Inflammatory macrophage (primary cell): ENCODE results near the gene CHCHD3.

Experiments used
- DNase-seq, 2 donors: peaks; one replicate each; pipeline ENCODE4 v3.0.0-alpha.2; 2020 to 2022

Gene CHCHD3

GRCh38 chr7:133040674-133041073 is 41.2 kb downstream of the CHCHD3 start:
- no peak for DNase-seq

GRCh38 chr7:133040178-133040577 is 41.7 kb downstream of the CHCHD3 start:
- no peak for DNase-seq

- no peak for DNase-seq
Measured at GRCh38 chr7:133039614-133040013, 42.3 kb downstream of the CHCHD3 start.

- peak in 1 of 2 donors; percentile 51 for DNase-seq
Measured at GRCh38 chr7:133036289-133036688, 45.6 kb downstream of the CHCHD3 start.

- peak in 1 of 2 donors; percentile 8 for DNase-seq
Measured at GRCh38 chr7:133035240-133035639, 46.6 kb downstream of the CHCHD3 start.

GRCh38 chr7:133030346-133030745 is 51.5 kb downstream of the CHCHD3 start:
- no peak for DNase-seq

GRCh38 chr7:133029463-133029862 is 52.4 kb downstream of the CHCHD3 start:
- no peak for DNase-seq

- DNase-seq = no peak
Measured at GRCh38 chr7:133027397-133027796, 54.5 kb downstream of the CHCHD3 start.

GRCh38 chr7:133026210-133026859 is 55.6 kb downstream of the CHCHD3 start:
- no peak for DNase-seq

- DNase-seq = no peak
Measured at GRCh38 chr7:133025056-133025455, 56.8 kb downstream of the CHCHD3 start.

GRCh38 chr7:133024596-133024995 is 57.3 kb downstream of the CHCHD3 start:
- no peak for DNase-seq

- DNase-seq = no peak
Measured at GRCh38 chr7:133023370-133024071, 58.4 kb downstream of the CHCHD3 start.

GRCh38 chr7:133022661-133023060 is 59.2 kb downstream of the CHCHD3 start:
- DNase-seq = no peak

- DNase-seq = no peak
Measured at GRCh38 chr7:133021196-133021595, 60.7 kb downstream of the CHCHD3 start.

- DNase-seq = no peak
Measured at GRCh38 chr7:133020496-133020895, 61.4 kb downstream of the CHCHD3 start.

- DNase-seq = no peak
Measured at GRCh38 chr7:133019590-133019989, 62.3 kb downstream of the CHCHD3 start.

- no peak for DNase-seq
Measured at GRCh38 chr7:133016604-133017003, 65.3 kb downstream of the CHCHD3 start.

GRCh38 chr7:133015888-133016287 is 66.0 kb downstream of the CHCHD3 start:
- DNase-seq = peak; percentile 41 to 51

GRCh38 chr7:133011746-133012145 is 70.1 kb downstream of the CHCHD3 start:
- DNase-seq = no peak

GRCh38 chr7:133009426-133010252 is 72.3 kb downstream of the CHCHD3 start:
- no peak for DNase-seq

- DNase-seq = no peak
Measured at GRCh38 chr7:133007961-133008360, 73.9 kb downstream of the CHCHD3 start.

- no peak for DNase-seq
Measured at GRCh38 chr7:133003052-133003910, 78.6 kb downstream of the CHCHD3 start.

- DNase-seq = no peak
Measured at GRCh38 chr7:133001727-133002126, 80.2 kb downstream of the CHCHD3 start.
